NCI-H2081 treated with DMSO at 0.1 percent for 48 hours (cell line): Measurements from ENCODE around the gene MEAF6.
A peak's percentile ranks its signal among the peaks of the same experiment; 100 is the strongest.
"Not testable (repeated sequence)": the region's sequence is repeated elsewhere in the genome, so short reads cannot be mapped to it uniquely, and the experiment has no call there.

ENCODE experiments used
- DNase-seq: peaks from one replicate; lab custom pipeline; 2025; lab: John Stamatoyannopoulos, UW

Gene MEAF6

GRCh38 chr1:37532418-37533156 is 18.0 kb upstream of the MEAF6 start:
- DNase-seq: not testable (repeated sequence)

GRCh38 chr1:37529888-37530287 is 15.3 kb upstream of the MEAF6 start:
- DNase-seq: not testable (repeated sequence)

- no peak for DNase-seq
Observed at GRCh38 chr1:37519613-37520012, 5.0 kb upstream of the MEAF6 start.

GRCh38 chr1:37518929-37519328 is 4.4 kb upstream of the MEAF6 start:
- not testable (repeated sequence) for DNase-seq

GRCh38 chr1:37518241-37518640 is 3.7 kb upstream of the MEAF6 start:
- not testable (repeated sequence) for DNase-seq

- no peak for DNase-seq
Observed at GRCh38 chr1:37517569-37517968, 3.0 kb upstream of the MEAF6 start.

- no peak for DNase-seq
Observed at GRCh38 chr1:37515185-37516034, 844 bp upstream of the MEAF6 start.

GRCh38 chr1:37513795-37514349 is 694 bp downstream of the MEAF6 start:
- DNase-seq: no peak

- no peak for DNase-seq
Observed at GRCh38 chr1:37509181-37509580, 5.4 kb downstream of the MEAF6 start.

- no peak for DNase-seq
Observed at GRCh38 chr1:37506740-37507139, 7.8 kb downstream of the MEAF6 start.

- DNase-seq: not testable (repeated sequence)
Observed at GRCh38 chr1:37502791-37503190, 11.8 kb downstream of the MEAF6 start.

- no peak for DNase-seq
Observed at GRCh38 chr1:37502104-37502503, 12.5 kb downstream of the MEAF6 start.

GRCh38 chr1:37501661-37502060 is 12.9 kb downstream of the MEAF6 start:
- no peak for DNase-seq

GRCh38 chr1:37498872-37499617 is 15.5 kb downstream of the MEAF6 start:
- DNase-seq: peak; percentile 51

- DNase-seq: peak; percentile 80
Observed at GRCh38 chr1:37497832-37498231, 16.7 kb downstream of the MEAF6 start.

- no peak for DNase-seq
Observed at GRCh38 chr1:37495875-37496274, 18.7 kb downstream of the MEAF6 start.

GRCh38 chr1:37493336-37494098 is 21.0 kb downstream of the MEAF6 start:
- DNase-seq: no peak

- DNase-seq: no peak
Observed at GRCh38 chr1:37487619-37487984, 27.0 kb downstream of the MEAF6 start.

GRCh38 chr1:37486680-37487618 is 27.6 kb downstream of the MEAF6 start:
- DNase-seq: no peak
